ENCODE results near the gene CCDC172.

Gene CCDC172, protein sequence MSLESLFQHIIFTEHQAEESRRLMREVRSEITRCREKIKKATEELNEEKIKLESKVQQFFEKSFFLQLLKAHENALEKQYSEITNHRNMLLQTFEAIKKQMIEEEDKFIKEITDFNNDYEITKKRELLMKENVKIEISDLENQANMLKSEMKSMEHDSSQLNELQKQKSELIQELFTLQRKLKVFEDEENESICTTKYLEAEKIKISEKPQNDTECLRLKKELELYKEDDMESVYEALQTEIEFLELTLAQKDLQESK

GRCh38 chr10:116324227-116324950 is at the start of gene CCDC172:
Gene CCDC172 (plus strand): TSS chr10:116324448. CDS start chr10:116325012, 564 bp downstream.
- no peak for DNase-seq

DNA sequence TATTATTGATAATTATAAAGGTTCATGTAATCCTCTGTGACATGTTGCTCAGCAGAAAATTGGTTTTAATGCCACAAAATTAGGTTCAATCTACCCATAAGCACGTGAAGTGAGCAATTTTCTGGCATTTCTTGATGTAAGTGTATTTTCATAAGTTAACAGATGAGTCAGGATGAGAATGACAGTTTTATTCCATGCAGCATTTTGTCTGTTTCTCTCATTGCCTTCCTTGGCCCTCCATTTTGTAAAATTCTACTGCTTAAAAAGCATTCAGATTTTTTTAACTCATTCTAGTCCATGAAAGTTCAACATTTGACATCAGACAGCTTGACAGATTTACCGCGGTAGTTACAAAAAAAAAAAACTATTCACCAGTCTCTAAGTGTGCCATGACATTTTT is 47.3 kb upstream of the CCDC172 start:
- no peak for DNase-seq

GRCh38 chr10:116278846-116279245 is 45.4 kb upstream of the CCDC172 start:
- DNase-seq, result no peak

DNA sequence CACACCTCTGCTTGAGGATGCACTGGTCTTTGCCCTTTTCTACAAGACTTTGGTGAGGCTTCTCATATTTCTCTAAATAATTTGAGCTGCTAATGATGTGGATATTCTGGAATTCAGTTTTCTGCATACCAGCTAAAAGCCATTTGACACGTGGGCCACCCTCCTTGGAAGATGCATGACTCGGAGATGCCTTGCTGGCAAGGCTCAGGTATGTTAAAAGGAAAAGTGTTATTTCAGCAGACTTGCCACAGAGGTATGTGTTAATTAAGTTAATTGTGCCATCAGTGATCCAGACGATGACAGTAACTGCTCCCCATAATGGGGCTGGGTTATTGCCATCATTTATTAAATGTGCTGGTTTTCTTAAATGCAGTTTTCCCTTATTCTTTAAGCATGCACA is 42.5 kb upstream of the CCDC172 start:
- DNase-seq, result no peak

DNA sequence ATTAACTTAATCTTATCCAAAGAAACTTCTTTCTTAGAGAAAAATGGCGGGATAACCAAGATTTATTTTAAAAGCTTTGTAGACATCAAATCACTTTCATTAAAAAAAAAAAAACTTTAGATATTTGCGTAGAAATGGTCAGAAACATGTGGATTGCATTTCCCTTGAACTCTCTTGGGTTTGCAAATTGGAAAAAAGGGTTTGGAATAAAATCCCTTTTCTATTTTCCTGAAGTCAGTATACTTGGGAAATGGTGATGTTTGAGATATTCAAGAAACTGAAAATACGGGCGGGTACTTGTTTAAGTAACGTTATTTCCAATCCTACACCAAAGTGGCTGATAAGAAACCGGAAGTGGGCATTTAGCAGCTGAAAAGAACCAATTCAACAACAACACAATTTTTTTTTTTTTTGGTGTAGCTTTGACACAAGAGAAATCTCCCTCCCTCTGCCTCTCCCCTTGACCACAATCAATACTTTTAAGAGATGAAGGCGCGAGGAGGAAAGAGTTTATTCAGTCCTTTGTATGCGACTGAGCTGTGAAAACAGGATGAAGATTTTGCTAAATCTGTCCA is 37.5 kb upstream of the CCDC172 start:
- no peak for DNase-seq

GRCh38 chr10:116287906-116288501 is 36.2 kb upstream of the CCDC172 start:
- DNase-seq, result peak; percentile 69

GRCh38 chr10:116289652-116290051 is 34.6 kb upstream of the CCDC172 start:
- DNase-seq, result no peak

GRCh38 chr10:116292493-116292892 is 31.8 kb upstream of the CCDC172 start:
- DNase-seq, result no peak

DNA sequence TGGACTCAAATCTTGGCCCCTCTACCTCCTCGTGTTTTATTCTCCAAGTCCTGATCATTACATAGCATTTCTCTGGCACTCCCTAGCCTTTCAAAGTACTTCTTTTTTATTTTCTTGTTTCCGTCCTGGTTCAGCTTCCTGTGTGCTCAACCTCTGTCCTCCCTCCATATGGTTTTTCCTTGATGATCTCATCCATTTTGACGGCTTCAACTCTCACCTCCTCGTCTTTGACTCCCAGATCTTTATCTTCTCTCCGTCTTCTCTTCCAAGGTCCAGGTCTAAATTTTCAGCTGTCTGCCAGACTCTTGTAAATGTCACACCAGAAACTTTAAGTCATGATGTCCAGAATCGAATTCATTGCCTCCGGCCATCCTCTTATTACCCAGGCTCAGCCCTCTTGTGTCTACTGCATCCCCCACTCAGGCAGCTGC is 27.9 kb upstream of the CCDC172 start:
- no peak for DNase-seq

GRCh38 chr10:116298586-116298985 is 25.7 kb upstream of the CCDC172 start:
- DNase-seq, result no peak

- DNase-seq, result no peak
Measured at GRCh38 chr10:116300542-116300941, 23.7 kb upstream of the CCDC172 start.

DNA sequence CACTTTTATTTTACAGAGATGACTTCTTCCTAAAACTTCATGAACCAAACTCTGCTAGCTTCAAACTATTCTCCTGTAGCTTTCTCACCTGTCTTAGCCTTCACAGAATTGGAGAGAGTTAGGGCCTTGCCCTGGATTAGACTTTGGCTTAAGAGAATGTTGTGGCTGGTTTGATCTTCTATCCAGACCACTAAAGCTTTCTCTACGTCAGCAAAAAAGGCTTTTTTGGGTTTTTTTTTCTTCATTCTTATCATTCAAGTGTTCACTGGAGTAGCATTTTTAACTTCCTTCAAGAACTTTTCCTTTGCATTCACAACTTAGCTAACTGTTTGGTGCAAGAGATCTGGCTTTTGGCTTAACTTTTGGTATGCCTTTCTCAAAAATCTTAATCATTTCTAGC is 19.3 kb upstream of the CCDC172 start:
- no peak for DNase-seq

DNA sequence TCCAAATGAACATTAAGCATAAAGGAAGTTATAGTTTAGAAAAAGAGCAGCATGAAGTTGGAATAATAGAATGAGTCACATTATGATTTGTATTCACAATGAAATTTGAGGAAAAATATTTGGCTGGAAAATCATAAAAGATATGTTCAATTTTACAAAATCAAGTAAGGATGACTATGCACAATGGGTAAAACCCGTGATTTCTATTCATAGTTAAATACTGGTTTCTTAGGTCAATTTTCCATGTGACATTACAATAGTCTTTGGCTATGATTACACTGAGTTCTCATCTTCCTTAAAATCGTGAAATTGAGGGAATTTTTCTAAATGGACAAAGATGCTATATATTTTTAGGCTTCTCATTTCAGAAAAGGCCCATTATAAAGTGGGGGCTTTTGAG is 17.4 kb upstream of the CCDC172 start:
- no peak for DNase-seq

- no peak for DNase-seq
Measured at GRCh38 chr10:116307455-116307854, 16.8 kb upstream of the CCDC172 start.

- DNase-seq, result no peak
Measured at GRCh38 chr10:116311016-116311415, 13.2 kb upstream of the CCDC172 start.

GRCh38 chr10:116311706-116312490 is 12.3 kb upstream of the CCDC172 start:
- DNase-seq, result peak; percentile 56

GRCh38 chr10:116312548-116312947 is 11.7 kb upstream of the CCDC172 start:
- DNase-seq, result peak; percentile 90

DNA sequence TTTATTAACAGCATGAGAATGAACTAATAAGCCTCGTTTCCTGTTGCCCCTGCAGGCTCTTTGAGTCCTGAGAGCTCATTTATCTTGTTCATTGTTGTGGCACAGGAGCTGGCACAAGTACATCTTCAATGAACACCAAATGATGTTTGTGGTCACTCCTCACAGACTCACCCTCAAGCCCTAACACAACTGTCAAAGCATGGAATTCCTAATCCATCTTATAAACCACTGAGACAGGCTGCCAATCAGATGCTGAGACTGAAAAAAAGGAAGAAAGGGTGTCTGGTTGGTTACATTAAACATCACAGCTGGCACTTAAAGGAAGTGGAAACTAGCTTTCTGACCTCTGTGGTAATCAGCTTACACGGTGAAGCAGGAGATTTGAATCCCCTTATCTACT is 7.7 kb upstream of the CCDC172 start:
- peak; percentile 17 for DNase-seq

DNA sequence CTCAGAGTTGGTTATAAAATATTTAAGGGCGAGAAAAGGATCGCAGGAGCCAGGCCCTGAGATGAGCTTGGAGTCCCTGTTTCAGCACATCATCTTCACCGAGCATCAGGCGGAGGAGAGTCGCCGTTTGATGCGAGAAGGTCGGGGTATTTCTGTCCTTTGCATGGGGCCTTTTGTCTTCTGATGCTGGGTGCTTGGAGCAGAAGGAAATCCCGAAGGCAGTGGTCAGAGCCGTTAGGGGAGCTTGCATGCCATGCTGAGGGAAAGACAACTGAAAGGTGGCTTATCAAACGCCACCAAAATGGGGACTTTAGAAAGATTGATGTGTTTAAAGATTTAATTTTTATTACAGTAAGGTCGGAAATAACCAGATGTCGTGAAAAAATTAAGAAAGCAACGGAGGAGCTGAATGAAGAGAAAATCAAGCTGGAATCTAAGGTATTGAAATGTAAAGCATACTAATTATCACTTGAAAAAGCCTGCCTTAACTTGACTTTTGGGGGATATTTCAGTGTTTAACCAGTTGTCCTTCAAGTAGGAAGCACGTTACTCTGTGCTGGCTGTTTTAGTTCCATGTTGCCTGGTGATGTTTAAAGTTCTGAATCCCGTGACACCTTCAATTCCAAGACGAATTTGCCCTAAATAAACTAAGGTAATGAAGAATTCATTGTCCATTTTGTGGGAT is 845 bp downstream of the CCDC172 start:
- no peak for DNase-seq

GRCh38 chr10:116325987-116326386 is 1.7 kb downstream of the CCDC172 start:
- no peak for DNase-seq

DNA sequence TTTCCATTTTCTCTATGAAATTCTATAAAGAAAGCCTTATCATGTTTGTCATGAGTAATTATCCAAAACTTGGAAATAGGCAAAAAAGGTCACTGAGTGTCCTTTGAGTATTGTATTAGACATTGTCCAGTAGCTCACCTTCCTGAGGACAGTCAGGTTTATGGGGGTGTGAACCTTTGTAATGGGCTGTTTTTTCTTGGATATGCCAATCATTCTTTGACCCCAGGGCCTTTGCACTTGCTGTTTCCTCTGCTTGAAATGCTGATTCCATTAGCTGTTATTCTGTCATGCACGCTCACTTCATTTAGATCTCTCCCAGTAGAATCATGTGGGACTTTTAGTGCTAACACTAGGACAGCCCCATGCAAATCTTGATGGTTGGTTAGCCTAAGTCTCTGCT is 4.9 kb downstream of the CCDC172 start:
- DNase-seq, result no peak

DNA sequence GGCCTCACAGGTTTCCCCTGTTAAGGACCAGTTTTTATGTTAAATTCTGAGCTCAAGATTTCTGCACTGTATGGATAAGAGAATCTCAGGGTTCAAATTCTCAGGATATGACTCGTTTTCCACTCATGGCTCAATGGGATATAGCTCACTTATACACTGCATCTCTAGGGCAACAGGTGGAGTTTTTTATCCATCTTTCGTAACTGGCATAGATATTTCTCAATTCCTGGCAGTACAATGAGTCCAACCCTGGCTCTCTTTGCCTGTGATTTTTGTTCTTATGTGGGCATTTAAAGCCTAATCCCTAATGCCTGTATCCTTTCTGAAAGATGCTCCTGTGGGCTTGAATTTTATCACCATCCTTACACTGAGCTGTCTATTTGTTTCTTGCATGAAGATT is 7.6 kb downstream of the CCDC172 start:
- no peak for DNase-seq
